Mucosa of descending colon (tissue), 3 donors: ENCODE results near the gene SLC29A3. TPM values are rescaled to one million over a fixed set of nuclear protein-coding genes. Genes with fewer than 3 reads are reported as not detected.

Experiments
- ATAC-seq: fragments of 200-7000 bp; cut with Tn5 transposase; one replicate; pipeline ENCODE4 v1.9.1; 2020; ENCODE audit warnings: mild to moderate bottlenecking, moderate library complexity
- DNase-seq, 3 donors: peaks; one replicate each; pipeline ENCODE4 v3.0.0-alpha.2; 2020
- H3K36me3 ChIP-seq: fragments of 200-600 bp; one replicate; pipeline ENCODE4 v1.8.0; 2021; ENCODE audit warnings: low read depth, mild to moderate bottlenecking
- H3K4me1 ChIP-seq: fragments of 200-600 bp; one replicate; pipeline ENCODE4 v1.8.0; 2021; ENCODE audit warnings: low read depth, mild to moderate bottlenecking
- H3K4me3 ChIP-seq: fragments of 200-600 bp; one replicate; pipeline ENCODE4 v1.8.0; 2021; ENCODE audit warnings: mild to moderate bottlenecking
- H3K9me3 ChIP-seq: fragments of 200-600 bp; one replicate; pipeline ENCODE4 v1.8.0; 2021; ENCODE audit warnings: mild to moderate bottlenecking
- CTCF ChIP-seq: fragments of 200-600 bp; IDR thresholded peaks from one replicate; pipeline ENCODE4 v1.8.0; 2022; ENCODE audit warnings: antibody characterized with exemption, mild to moderate bottlenecking
- intact Hi-C, 2 donors: fragments of 100-400 bp; cut with DNase I in 1 of 2; cut with micrococcal nuclease in 1 of 2; formaldehyde crosslinking; loops; one replicate each; pipeline versions ENCODE4 v1.11.0 to v1.11.1; 2022; cut with DNase I, micrococcal nuclease
- total RNA-seq, 3 donors: library from RNA; stranded (reverse); fragmentation: NEBNext Ultra II Directional in 2 of 3; extraction: Animal tissue kit (Norgen Biotek cat#: 25700) in 2 of 3; gene quantifications; one replicate each; pipeline versions ENCODE4 v1.2.1 to v1.2.4, GENCODE V29; 2021 to 2023
- donor health status: DM: no; HTN: no; CAD: no; lungs with moderate emphysema.
- donor health status: DM: no; HTN: no; CAD: no.
- donor health status: DM: no; HTN: yes; CAD: no.

Gene SLC29A3
- total RNA-seq, 3 donors from 2014 or later = 6.0 to 6.4 (median 6.3) TPM

- Histone ChIP-seq H3K4me3 (no peak overlapping the region), H3K9me3 (no peaks in the 10 kb centered on the region), H3K36me3 (no peaks in the 10 kb centered on the region), H3K4me1 (peaks cover 8% of the 10 kb centered on the region)
- peak; percentile 51 for ATAC-seq
- intact Hi-C loops = loop anchor here (10.0 kb wide), 2 partner anchors 261 to 391 kb away; no protein-coding TSS in a partner anchor
- peak; percentile 81 for TF ChIP-seq CTCF
- peak in 2 of 3 donors; percentile 40 to 44 for DNase-seq
These were observed 4.9 kb upstream of the SLC29A3 start for GRCh38 chr10:71314028-71314693.

DNA sequence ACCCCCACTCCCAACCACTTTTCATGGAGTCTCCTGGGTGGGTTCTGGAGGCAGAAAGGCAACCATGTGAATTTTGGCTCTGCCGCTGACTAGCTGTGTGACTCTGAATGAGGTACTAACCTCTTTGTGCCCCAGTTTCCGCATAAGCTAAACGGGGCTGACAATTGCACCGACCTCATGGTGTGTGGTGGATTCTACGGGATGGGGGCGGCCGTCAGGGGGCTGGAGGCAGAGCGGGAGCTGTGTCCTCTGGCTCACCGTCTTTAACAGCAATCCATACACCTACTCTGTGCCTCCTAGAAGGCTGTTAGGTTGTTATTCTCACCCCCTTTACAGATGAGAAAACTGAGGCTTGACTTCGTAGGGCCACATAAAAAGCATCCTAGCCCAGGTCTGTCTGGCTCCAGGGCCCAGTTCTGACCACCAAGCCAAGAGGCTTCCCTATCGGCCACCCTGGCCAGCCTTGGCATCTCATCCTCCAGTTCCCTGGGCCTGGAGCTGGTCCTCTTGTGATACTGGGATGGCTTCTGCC is 4.3 kb upstream of the SLC29A3 start:
- ATAC-seq = no peak
- Histone ChIP-seq H3K36me3 (no peaks in the 10 kb centered on the region), H3K9me3 (no peaks in the 10 kb centered on the region), H3K4me3 (no peak overlapping the region), H3K4me1 (peaks cover 9% of the 10 kb centered on the region)
- DNase-seq = no peak
- intact Hi-C loops = loop anchor here (10.0 kb wide), 2 partner anchors 260 to 390 kb away; no protein-coding TSS in a partner anchor
- no peak for TF ChIP-seq CTCF

- ATAC-seq (no peak), DNase-seq (no peak)
- intact Hi-C loops = loop anchor here (10.0 kb wide), 2 partner anchors 259 to 389 kb away; no protein-coding TSS in a partner anchor
- Histone ChIP-seq H3K9me3 (no peaks in the 10 kb centered on the region), H3K4me1 (peaks cover 9% of the 10 kb centered on the region), H3K36me3 (no peaks in the 10 kb centered on the region), H3K4me3 (no peak overlapping the region)
- no peak for TF ChIP-seq CTCF
These were observed 2.8 kb upstream of the SLC29A3 start for GRCh38 chr10:71316056-71316785.

- no peak for TF ChIP-seq CTCF
- Histone ChIP-seq H3K9me3 (no peaks in the 10 kb centered on the region), H3K4me3 (no peak overlapping the region), H3K4me1 (peaks cover 9% of the 10 kb centered on the region), H3K36me3 (no peaks in the 10 kb centered on the region)
- ATAC-seq = no peak
- intact Hi-C loops = loop anchor here (10.0 kb wide), 2 partner anchors 258 to 388 kb away; no protein-coding TSS in a partner anchor
- DNase-seq = no peak
These were observed 2.3 kb upstream of the SLC29A3 start for GRCh38 chr10:71316786-71317160.

GRCh38 chr10:71317739-71318138 is 1.3 kb upstream of the SLC29A3 start:
- TF ChIP-seq CTCF = no peak
- intact Hi-C loops = loop anchor here (10.0 kb wide), 2 partner anchors 257 to 387 kb away; no protein-coding TSS in a partner anchor
- no peak for ATAC-seq

More at GRCh38 chr10:71317739-71318138, 1.3 kb upstream of the SLC29A3 start:
- Histone ChIP-seq H3K36me3 (no peaks in the 10 kb centered on the region), H3K9me3 (no peaks in the 10 kb centered on the region), H3K4me3 (no peak overlapping the region), H3K4me1 (peaks cover 9% of the 10 kb centered on the region)
- DNase-seq = no peak
